A673 (cell line): ENCODE results near the gene MEOX1. TPM values are rescaled to one million over a fixed set of nuclear protein-coding genes. Genes with fewer than 3 reads are reported as not detected.

Experiments used
- Bru-seq: library from RNA; stranded (reverse); fragments of 400-500 nt; gene quantifications from one replicate; lab custom pipeline; 2021; lab: Mats Ljungman, UMichigan
- BruChase-seq, 2 experiments: library from RNA; stranded (reverse); fragments of 400-500 nt; gene quantifications; one replicate each; lab custom pipeline; 2021; lab: Mats Ljungman, UMichigan
- BruUV-seq: library from RNA; stranded (reverse); fragments of 400-500 nt; replicated peaks from 2 replicates; lab custom pipeline; 2021; lab: Mats Ljungman, UMichigan
- CTCF ChIA-PET: fragments of 300-600 bp; sonication (Branson Sonifier 250); formaldehyde crosslinking; loops from one replicate; lab custom pipeline; 2022; ENCODE audit warnings: antibody characterized with exemption; lab: Charles Lee
- POLR2A ChIA-PET: fragments of 300-600 bp; sonication (Branson Sonifier 250); formaldehyde crosslinking; loops from one replicate; lab custom pipeline; 2022; ENCODE audit warnings: antibody characterized with exemption; ENCODE audit not compliant: low non-redundant PET; lab: Charles Lee
- DNase-seq: peaks from one replicate; pipeline ENCODE4 v3.0.0-alpha.2; 2015; ENCODE audit warnings: low spot score
- H3K27ac ChIP-seq: fragments of 200-600 bp; sonication (generic); 2 replicates; pipeline ENCODE4 v1.5.1; 2016; ENCODE audit warnings: mixed run types, low read depth, mild to moderate bottlenecking, mixed read lengths, antibody characterized with exemption, low read length; ENCODE audit not compliant: poor library complexity, severe bottlenecking
- H3K27me3 ChIP-seq: fragments of 200-600 bp; sonication (generic); replicated peaks from 2 replicates; pipeline ENCODE4 v1.6.1; 2017; ENCODE audit warnings: mixed run types, low read depth, mild to moderate bottlenecking, mixed read lengths, antibody characterized with exemption, low read length; ENCODE audit not compliant: insufficient read depth, poor library complexity
- H3K36me3 ChIP-seq: fragments of 200-600 bp; sonication (generic); 2 replicates; pipeline ENCODE4 v1.6.1; 2016; ENCODE audit warnings: mixed run types, mild to moderate bottlenecking, mixed read lengths, antibody characterized with exemption, low read length; ENCODE audit not compliant: insufficient read depth, poor library complexity, severe bottlenecking
- H3K4me1 ChIP-seq: fragments of 200-600 bp; sonication (generic); 2 replicates; pipeline ENCODE4 v1.6.1; 2017; ENCODE audit warnings: mixed run types, mild to moderate bottlenecking, mixed read lengths, antibody characterized with exemption, low read length; ENCODE audit not compliant: insufficient read depth, poor library complexity, severe bottlenecking
- H3K4me3 ChIP-seq: fragments of 200-600 bp; sonication (generic); 2 replicates; pipeline ENCODE4 v1.5.1; 2016; ENCODE audit warnings: low read depth, mixed run types, mild to moderate bottlenecking, mixed read lengths, low read length; ENCODE audit not compliant: poor library complexity, severe bottlenecking
- H3K9me3 ChIP-seq: fragments of 200-600 bp; sonication (generic); 2 replicates; pipeline ENCODE4 v1.6.1; 2016; ENCODE audit warnings: mixed run types, low read depth, mild to moderate bottlenecking, mixed read lengths, antibody characterized with exemption, low read length; ENCODE audit not compliant: poor library complexity, severe bottlenecking
- CTCF ChIP-seq: fragments of 300-800, 200-600 bp; sonication (generic); conservative IDR thresholded peaks from 2 replicates; pipeline ENCODE4 v1.5.1; 2017; ENCODE audit warnings: low read depth, mild to moderate bottlenecking, antibody characterized with exemption, low read length, moderate library complexity, mixed read lengths
- EZH2 ChIP-seq: fragments of 200-600 bp; sonication (generic); IDR thresholded peaks from 2 replicates; pipeline ENCODE4 v1.6.1; 2017; ENCODE audit warnings: borderline replicate concordance, low read depth, mild to moderate bottlenecking, mixed read lengths, antibody characterized with exemption, low read length; ENCODE audit not compliant: poor library complexity, severe bottlenecking
- intact Hi-C: fragments of 100-400 bp; cut with micrococcal nuclease; formaldehyde crosslinking; loops from one replicate; pipeline ENCODE4 v1.10.0; 2022; ENCODE audit not compliant: unreplicated experiment
- long read RNA-seq: library from polyadenylated mRNA; stranded (forward); transcript quantifications from one replicate; pipeline ENCODE4 v2.0.0, GENCODE V29; 2022
- total RNA-seq: library from RNA; stranded (reverse); gene quantifications from 2 replicates; pipeline ENCODE4 v1.2.3, GENCODE V29; 2021

MEOX1 gene
- total RNA-seq (0.82 and 1.1 TPM in 2 replicates), Bru-seq, nascent RNA (percentile 30 among the genes with signal in this experiment), BruChase-seq, experiment 1, labeled RNA remaining after a 2-hour chase (percentile 30 among the genes with signal in this experiment), BruChase-seq, experiment 2, labeled RNA remaining after a 6-hour chase (percentile 28 among the genes with signal in this experiment)
- long read RNA-seq, partial matches to known transcripts = 0 of 1 reads
- long read RNA-seq, other reads (novel, unspliced or antisense) = 0 of 1 reads

GRCh38 chr17:43661699-43662412 is at the start of gene MEOX1:
Gene MEOX1, minus strand, starts transcription at chr17:43661922. Its CDS starts 388 bp downstream, at chr17:43661534.
- peaks cover 21% of the 10 kb centered on the region for H3K4me1 ChIP-seq
- no peaks in the 10 kb centered on the region for H3K27me3 ChIP-seq
- H3K36me3 ChIP-seq = no peaks in the 10 kb centered on the region
- H3K9me3 ChIP-seq = no peaks in the 10 kb centered on the region
- peak within 1 kb of the TSS; percentile 79 for H3K27ac ChIP-seq
- no peak for TF ChIP-seq CTCF
- no peak for TF ChIP-seq EZH2
- DNase-seq = peak; percentile 89
- CTCF ChIA-PET = no interaction called here
- intact Hi-C loops = no loop called here
- no TSS peak for BruUV-seq
- peak within 1 kb of the TSS; percentile 31 for H3K4me3 ChIP-seq
- POLR2A ChIA-PET = no interaction called here

- Histone ChIP-seq H3K9me3 (no peaks in the 10 kb centered on the region), H3K4me1 (no peaks in the 10 kb centered on the region), H3K27me3 (peaks cover 3% of the 10 kb centered on the region), H3K36me3 (no peaks in the 10 kb centered on the region), H3K4me3 (no peak overlapping the region), H3K27ac (no peak overlapping the region)
- CTCF ChIA-PET = no interaction called here
- BruUV-seq = no TSS peak
- POLR2A ChIA-PET = no interaction called here
- no peak for DNase-seq
- intact Hi-C loops = no loop called here
- TF ChIP-seq CTCF (no peak), EZH2 (no peak)
These were observed 48.4 kb upstream of the MEOX1 start for GRCh38 chr17:43710101-43710500.

GRCh38 chr17:43709210-43709609 is 47.5 kb upstream of the MEOX1 start:
- no TSS peak for BruUV-seq
- intact Hi-C loops = no loop called here
- no peaks in the 10 kb centered on the region for H3K36me3 ChIP-seq
- POLR2A ChIA-PET = no interaction called here
- CTCF ChIA-PET = no interaction called here
- H3K27ac ChIP-seq = no peak overlapping the region
- no peaks in the 10 kb centered on the region for H3K4me1 ChIP-seq
- H3K27me3 ChIP-seq = peaks cover 3% of the 10 kb centered on the region
- no peaks in the 10 kb centered on the region for H3K9me3 ChIP-seq
- no peak for TF ChIP-seq EZH2
- TF ChIP-seq CTCF = no peak
- no peak overlapping the region for H3K4me3 ChIP-seq
- DNase-seq = no peak
